A673 (cell line): ENCODE measurements around the gene UXT. TPM values are rescaled to one million over a fixed set of nuclear protein-coding genes. Genes with fewer than 3 reads are reported as not detected.
A peak's percentile ranks its signal among the peaks of the same experiment; 100 is the strongest.

Source experiments
- Bru-seq: library from RNA; stranded (reverse); fragments of 400-500 nt; gene quantifications from one replicate; lab custom pipeline; 2021; lab: Mats Ljungman, UMichigan
- BruChase-seq, 2 experiments: library from RNA; stranded (reverse); fragments of 400-500 nt; gene quantifications; one replicate each; lab custom pipeline; 2021; lab: Mats Ljungman, UMichigan
- BruUV-seq: library from RNA; stranded (reverse); fragments of 400-500 nt; replicated peaks from 2 replicates; lab custom pipeline; 2021; lab: Mats Ljungman, UMichigan
- CTCF ChIA-PET: fragments of 300-600 bp; sonication (Branson Sonifier 250); formaldehyde crosslinking; loops from one replicate; lab custom pipeline; 2022; ENCODE audit warnings: antibody characterized with exemption; lab: Charles Lee
- POLR2A ChIA-PET: fragments of 300-600 bp; sonication (Branson Sonifier 250); formaldehyde crosslinking; loops from one replicate; lab custom pipeline; 2022; ENCODE audit warnings: antibody characterized with exemption; ENCODE audit not compliant: low non-redundant PET; lab: Charles Lee
- DNase-seq: peaks from one replicate; pipeline ENCODE4 v3.0.0-alpha.2; 2015; ENCODE audit warnings: low spot score
- H3K27ac ChIP-seq: fragments of 200-600 bp; sonication (generic); 2 replicates; pipeline ENCODE4 v1.5.1; 2016; ENCODE audit warnings: mixed run types, low read depth, mild to moderate bottlenecking, mixed read lengths, antibody characterized with exemption, low read length; ENCODE audit not compliant: poor library complexity, severe bottlenecking
- H3K27me3 ChIP-seq: fragments of 200-600 bp; sonication (generic); replicated peaks from 2 replicates; pipeline ENCODE4 v1.6.1; 2017; ENCODE audit warnings: mixed run types, low read depth, mild to moderate bottlenecking, mixed read lengths, antibody characterized with exemption, low read length; ENCODE audit not compliant: insufficient read depth, poor library complexity
- H3K36me3 ChIP-seq: fragments of 200-600 bp; sonication (generic); 2 replicates; pipeline ENCODE4 v1.6.1; 2016; ENCODE audit warnings: mixed run types, mild to moderate bottlenecking, mixed read lengths, antibody characterized with exemption, low read length; ENCODE audit not compliant: insufficient read depth, poor library complexity, severe bottlenecking
- H3K4me1 ChIP-seq: fragments of 200-600 bp; sonication (generic); 2 replicates; pipeline ENCODE4 v1.6.1; 2017; ENCODE audit warnings: mixed run types, mild to moderate bottlenecking, mixed read lengths, antibody characterized with exemption, low read length; ENCODE audit not compliant: insufficient read depth, poor library complexity, severe bottlenecking
- H3K4me3 ChIP-seq: fragments of 200-600 bp; sonication (generic); 2 replicates; pipeline ENCODE4 v1.5.1; 2016; ENCODE audit warnings: low read depth, mixed run types, mild to moderate bottlenecking, mixed read lengths, low read length; ENCODE audit not compliant: poor library complexity, severe bottlenecking
- H3K9me3 ChIP-seq: fragments of 200-600 bp; sonication (generic); 2 replicates; pipeline ENCODE4 v1.6.1; 2016; ENCODE audit warnings: mixed run types, low read depth, mild to moderate bottlenecking, mixed read lengths, antibody characterized with exemption, low read length; ENCODE audit not compliant: poor library complexity, severe bottlenecking
- EZH2 ChIP-seq: fragments of 200-600 bp; sonication (generic); IDR thresholded peaks from 2 replicates; pipeline ENCODE4 v1.6.1; 2017; ENCODE audit warnings: borderline replicate concordance, low read depth, mild to moderate bottlenecking, mixed read lengths, antibody characterized with exemption, low read length; ENCODE audit not compliant: poor library complexity, severe bottlenecking
- intact Hi-C: fragments of 100-400 bp; cut with micrococcal nuclease; formaldehyde crosslinking; loops from one replicate; pipeline ENCODE4 v1.10.0; 2022; ENCODE audit not compliant: unreplicated experiment
- long read RNA-seq: library from polyadenylated mRNA; stranded (forward); transcript quantifications from one replicate; pipeline ENCODE4 v2.0.0, GENCODE V29; 2022
- total RNA-seq: library from RNA; stranded (reverse); gene quantifications from 2 replicates; pipeline ENCODE4 v1.2.3, GENCODE V29; 2021
- TF ChIP-seq, protein P1 (sequence below): fragments of 300-800, 200-600 bp; sonication (generic); conservative IDR thresholded peaks from 2 replicates; pipeline ENCODE4 v1.5.1; 2017; ENCODE audit warnings: low read depth, mild to moderate bottlenecking, antibody characterized with exemption, low read length, moderate library complexity, mixed read lengths

The UXT gene, protein sequence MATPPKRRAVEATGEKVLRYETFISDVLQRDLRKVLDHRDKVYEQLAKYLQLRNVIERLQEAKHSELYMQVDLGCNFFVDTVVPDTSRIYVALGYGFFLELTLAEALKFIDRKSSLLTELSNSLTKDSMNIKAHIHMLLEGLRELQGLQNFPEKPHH
- total RNA-seq (88.1 and 110 TPM in 2 replicates), Bru-seq, nascent RNA (percentile 82 among the genes with signal in this experiment), BruChase-seq, experiment 1, labeled RNA remaining after a 2-hour chase (percentile 69 among the genes with signal in this experiment), BruChase-seq, experiment 2, labeled RNA remaining after a 6-hour chase (percentile 61 among the genes with signal in this experiment)
- long read RNA-seq, transcript UXT-201 (7 exons, 574 nt): major isoform, 31 of 48 reads
- long read RNA-seq, transcript UXT-202 (6 exons, 701 nt): minor isoform, 6 of 48 reads
- long read RNA-seq, partial matches to known transcripts: 4 of 48 reads
- long read RNA-seq, other reads (novel, unspliced or antisense): 6 of 48 reads

DNA sequence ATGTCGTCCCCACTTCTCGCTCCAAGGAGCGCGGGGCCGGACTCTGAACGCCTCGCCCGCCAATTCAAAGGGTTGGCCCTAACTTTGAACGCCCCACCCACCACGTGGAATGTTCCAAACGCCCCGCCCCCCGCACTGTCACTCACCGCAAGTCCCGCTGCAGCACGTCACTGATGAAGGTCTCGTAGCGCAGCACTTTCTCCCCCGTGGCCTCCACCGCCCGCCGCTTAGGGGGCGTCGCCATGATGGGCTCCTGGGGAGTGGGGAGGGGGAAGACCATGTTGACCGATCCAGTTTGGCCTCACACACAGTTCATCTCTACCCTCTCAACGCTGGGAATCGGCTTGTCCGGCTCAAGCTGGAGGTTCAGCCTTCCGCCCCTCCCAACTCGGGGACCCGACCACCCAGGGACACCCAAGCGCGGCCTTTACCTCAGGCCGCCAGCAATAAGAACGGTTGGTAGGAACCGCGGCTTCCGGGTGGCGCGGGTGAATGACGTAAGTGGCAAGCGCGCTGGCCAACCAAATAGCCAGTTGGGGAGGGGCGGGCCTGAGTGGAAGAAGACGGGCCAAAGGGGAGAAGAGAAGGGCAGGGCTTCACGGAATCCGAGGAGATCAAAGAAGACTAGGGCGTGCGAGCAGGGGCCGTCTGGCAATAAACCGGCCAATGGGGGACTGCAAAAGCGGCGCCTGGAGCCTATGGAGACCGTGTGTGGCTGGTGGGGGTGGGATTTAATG is at the start of gene UXT:
UXT (minus strand) TSS at position 497 of the 737 bp plus-strand sequence; CDS start at position 244, 253 bp downstream.
- no TSS peak for BruUV-seq
- H3K9me3 ChIP-seq: no peaks in the 10 kb centered on the region
- no peaks in the 10 kb centered on the region for H3K27me3 ChIP-seq
- peak within 1 kb of the TSS; percentile 97 for H3K27ac ChIP-seq
- CTCF ChIA-PET: no interaction called here
- TF ChIP-seq EZH2: no peak
- TF ChIP-seq, protein P1, sequence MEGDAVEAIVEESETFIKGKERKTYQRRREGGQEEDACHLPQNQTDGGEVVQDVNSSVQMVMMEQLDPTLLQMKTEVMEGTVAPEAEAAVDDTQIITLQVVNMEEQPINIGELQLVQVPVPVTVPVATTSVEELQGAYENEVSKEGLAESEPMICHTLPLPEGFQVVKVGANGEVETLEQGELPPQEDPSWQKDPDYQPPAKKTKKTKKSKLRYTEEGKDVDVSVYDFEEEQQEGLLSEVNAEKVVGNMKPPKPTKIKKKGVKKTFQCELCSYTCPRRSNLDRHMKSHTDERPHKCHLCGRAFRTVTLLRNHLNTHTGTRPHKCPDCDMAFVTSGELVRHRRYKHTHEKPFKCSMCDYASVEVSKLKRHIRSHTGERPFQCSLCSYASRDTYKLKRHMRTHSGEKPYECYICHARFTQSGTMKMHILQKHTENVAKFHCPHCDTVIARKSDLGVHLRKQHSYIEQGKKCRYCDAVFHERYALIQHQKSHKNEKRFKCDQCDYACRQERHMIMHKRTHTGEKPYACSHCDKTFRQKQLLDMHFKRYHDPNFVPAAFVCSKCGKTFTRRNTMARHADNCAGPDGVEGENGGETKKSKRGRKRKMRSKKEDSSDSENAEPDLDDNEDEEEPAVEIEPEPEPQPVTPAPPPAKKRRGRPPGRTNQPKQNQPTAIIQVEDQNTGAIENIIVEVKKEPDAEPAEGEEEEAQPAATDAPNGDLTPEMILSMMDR: no peak
- peak; percentile 96 for DNase-seq
- peak within 1 kb of the TSS; percentile 62 for H3K4me3 ChIP-seq
- peaks cover 4% of the 10 kb centered on the region for H3K4me1 ChIP-seq
- POLR2A ChIA-PET: no interaction called here
- H3K36me3 ChIP-seq: peaks cover 17% of the 10 kb centered on the region
- intact Hi-C loops: loop anchor here (10.0 kb wide), 1 partner anchor 176 kb away; the partner anchor contains the start of gene ZNF81

DNA sequence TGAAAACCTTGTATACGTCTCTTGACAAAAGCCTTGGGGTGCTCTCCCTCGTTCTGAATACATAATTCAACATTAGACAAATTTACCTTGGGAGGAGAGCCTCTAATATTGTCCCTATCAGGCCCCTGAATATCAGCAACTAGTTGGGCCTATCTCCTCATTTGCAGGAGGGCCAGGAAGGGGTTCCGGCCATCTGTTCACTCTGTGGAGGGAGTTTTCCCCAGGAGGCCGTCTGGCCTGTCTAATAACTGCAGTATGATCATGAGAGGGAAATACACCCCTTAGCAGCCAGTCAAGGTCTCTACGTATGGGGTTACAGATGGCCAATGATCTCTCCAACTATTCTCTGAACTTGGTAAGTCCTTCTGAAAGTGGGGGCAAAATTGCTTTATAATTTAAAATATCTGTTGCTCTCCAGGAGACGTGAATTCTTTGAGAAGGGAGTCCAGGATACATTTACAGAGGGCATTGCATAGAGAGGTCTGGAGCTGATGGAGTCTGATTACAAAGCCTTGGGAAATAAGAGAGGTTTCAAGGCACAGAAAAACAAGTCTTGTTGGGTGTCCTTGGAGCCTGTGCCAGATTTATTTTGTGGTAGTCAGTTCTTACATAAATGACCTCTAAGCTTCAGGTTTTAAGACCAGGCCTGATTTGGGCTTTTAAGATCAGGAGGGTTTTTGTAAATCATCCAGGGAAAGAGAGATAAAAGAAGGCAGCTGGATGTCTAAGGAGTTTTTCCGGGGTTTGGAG is 48.2 kb upstream of the UXT start:
- POLR2A ChIA-PET: interaction anchor here (0.7 kb wide), 1 partner anchor 1132 kb away, joined by 9 read pairs; no protein-coding TSS in a partner anchor
- no TSS peak for BruUV-seq
- no peak for DNase-seq
- CTCF ChIA-PET: no interaction called here
- Histone ChIP-seq H3K4me3 (no peak overlapping the region), H3K4me1 (no peaks in the 10 kb centered on the region), H3K36me3 (no peaks in the 10 kb centered on the region), H3K9me3 (no peaks in the 10 kb centered on the region), H3K27ac (no peak overlapping the region), H3K27me3 (no peaks in the 10 kb centered on the region)
- TF ChIP-seq, protein P1: no peak
- TF ChIP-seq EZH2: no peak
- intact Hi-C loops: no loop called here

DNA sequence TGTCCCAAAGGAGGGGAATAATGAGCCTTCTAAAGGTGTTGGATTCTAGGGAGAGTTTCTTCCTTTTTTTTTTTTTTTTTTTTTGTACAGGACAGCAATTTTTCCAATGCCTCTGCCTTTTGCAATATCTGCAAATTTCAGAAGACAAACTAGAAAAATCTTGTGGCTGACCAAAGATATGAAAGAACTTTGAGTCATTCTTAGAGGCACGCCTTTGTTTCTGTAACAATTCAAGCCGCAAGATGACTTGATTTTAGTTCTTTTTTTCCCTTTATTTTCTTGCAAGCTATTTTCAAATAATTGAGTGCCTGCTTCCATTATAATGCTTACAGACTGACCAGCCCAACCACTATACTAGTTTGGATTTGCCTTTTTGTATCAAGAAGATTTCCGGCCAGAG is 47.6 kb upstream of the UXT start:
- ChIA-PET POLR2A (interaction anchor here (0.7 kb wide), 1 partner anchor 1133 kb away, joined by 9 read pairs; no protein-coding TSS in a partner anchor), CTCF (no interaction called here)
- intact Hi-C loops: no loop called here

More for the DNA sequence above, 47.6 kb upstream of the UXT start:
- BruUV-seq: no TSS peak
- no peak for DNase-seq
- H3K4me3 ChIP-seq: no peak overlapping the region
- H3K36me3 ChIP-seq: no peaks in the 10 kb centered on the region
- H3K4me1 ChIP-seq: no peaks in the 10 kb centered on the region
- H3K9me3 ChIP-seq: no peaks in the 10 kb centered on the region
- no peak for TF ChIP-seq EZH2
- TF ChIP-seq, protein P1: no peak
- no peak overlapping the region for H3K27ac ChIP-seq
- no peaks in the 10 kb centered on the region for H3K27me3 ChIP-seq
